GM12801 (cell line): ENCODE data around the gene RBMS1.

Experiments used
- TF ChIP-seq, protein P1 (sequence below): IDR thresholded peaks from one replicate; pipeline ENCODE4 v1.5.1; 2011; ENCODE audit warnings: control low read depth; ENCODE audit not compliant: insufficient read length; ENCODE audit errors: extremely low read depth

Gene RBMS1

DNA sequence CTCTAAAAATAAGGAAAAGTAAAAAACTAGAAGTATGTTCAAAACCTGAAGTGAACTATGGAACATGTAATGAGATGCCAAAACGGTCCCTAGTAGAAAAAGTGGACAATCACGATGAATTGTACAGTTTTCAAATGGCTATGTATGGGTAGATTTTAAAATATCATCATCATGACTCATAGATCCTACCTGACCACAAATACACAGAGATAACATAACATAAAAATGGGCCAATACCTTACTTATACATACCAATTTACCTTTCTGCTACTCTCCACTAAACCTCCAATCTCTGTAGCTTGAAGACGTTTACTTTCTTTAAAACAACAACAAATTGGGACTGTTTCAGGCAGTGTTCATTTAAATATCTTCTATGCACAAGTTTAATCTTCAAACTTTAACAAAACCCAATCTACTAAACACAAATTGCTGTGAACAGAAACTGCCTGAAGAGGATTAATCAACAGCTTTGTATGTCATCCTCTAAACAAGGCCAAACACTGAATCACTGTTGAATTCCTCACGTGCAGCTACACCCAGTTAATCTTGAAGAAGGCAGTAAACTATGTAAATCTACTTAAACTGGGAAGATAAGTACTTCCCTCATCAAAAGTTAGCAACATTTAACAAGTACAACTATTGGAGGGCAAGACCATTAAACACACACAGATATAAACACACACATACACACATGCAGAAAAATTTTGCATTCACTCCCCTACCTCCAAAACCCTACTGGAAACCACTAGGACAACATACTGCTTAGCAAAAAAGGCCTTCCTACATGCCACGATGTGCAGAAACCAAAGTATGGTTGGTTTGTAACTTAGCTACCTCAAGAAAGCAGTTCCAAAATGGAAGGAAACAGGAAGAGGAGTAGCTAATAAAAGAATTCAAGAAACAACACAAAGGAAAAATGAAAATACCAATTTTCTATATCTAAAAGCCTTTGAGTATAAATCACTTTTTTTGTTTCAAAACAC, 90.3 kb downstream of the RBMS1 start:
- TF ChIP-seq, protein P1, sequence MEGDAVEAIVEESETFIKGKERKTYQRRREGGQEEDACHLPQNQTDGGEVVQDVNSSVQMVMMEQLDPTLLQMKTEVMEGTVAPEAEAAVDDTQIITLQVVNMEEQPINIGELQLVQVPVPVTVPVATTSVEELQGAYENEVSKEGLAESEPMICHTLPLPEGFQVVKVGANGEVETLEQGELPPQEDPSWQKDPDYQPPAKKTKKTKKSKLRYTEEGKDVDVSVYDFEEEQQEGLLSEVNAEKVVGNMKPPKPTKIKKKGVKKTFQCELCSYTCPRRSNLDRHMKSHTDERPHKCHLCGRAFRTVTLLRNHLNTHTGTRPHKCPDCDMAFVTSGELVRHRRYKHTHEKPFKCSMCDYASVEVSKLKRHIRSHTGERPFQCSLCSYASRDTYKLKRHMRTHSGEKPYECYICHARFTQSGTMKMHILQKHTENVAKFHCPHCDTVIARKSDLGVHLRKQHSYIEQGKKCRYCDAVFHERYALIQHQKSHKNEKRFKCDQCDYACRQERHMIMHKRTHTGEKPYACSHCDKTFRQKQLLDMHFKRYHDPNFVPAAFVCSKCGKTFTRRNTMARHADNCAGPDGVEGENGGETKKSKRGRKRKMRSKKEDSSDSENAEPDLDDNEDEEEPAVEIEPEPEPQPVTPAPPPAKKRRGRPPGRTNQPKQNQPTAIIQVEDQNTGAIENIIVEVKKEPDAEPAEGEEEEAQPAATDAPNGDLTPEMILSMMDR: no peak

DNA sequence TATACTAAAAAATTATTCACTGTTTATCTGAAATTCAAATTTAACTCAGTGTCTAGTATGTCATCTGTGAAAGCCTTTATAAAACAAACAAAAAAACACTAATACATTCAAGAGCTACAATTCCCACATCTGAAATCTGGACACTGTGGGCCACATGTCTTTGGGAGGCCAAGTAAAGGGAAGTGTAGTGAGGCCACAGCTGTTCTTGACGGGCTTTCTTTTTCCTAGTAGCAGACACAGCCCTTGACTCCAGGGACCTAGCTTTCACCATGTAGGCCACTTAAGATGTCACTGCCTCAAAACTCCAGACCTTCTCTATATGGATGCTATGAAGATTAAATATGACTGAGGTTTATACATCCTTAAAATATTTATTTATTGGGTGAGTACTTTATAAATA, 91.1 kb downstream of the RBMS1 start:
- TF ChIP-seq, protein P1: no peak

DNA sequence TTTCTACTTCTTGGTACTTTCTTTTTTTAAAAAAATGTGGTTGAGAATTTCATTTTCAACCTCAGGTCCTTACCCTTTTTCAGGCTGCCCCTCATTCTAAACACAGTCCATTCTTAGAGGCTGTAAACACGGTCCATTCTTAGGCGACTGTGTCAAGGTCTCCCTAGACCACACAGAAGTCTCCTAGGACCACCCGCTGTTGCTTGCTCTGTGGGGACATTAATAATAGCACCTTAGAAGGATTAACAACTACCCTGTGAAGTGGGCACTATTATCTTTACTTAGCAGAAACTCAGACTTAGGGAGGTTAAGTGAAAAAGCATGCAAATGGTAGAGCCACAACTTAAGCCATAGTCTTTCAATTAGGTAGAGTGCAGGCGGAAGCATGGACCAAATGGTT, 91.7 kb downstream of the RBMS1 start:
- TF ChIP-seq, protein P1: no peak

DNA sequence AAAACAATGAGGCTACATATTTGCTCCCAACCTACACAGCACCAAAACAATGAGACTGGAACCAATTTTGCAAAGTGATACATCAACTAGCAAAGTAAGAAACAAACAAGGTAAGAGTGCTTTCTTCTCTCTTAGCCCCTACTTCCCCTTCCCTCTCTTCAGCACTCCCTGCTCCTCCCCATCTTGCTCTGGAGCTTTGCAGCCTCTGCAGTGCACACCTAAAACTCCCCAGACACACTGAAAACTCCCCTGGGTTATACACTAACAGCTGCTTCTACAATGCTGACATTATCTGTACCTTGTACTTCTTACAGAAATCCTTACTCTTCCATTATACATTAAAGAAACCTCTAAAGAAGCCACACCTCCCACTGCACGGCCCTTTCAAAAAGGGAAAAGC, 93.7 kb downstream of the RBMS1 start:
- TF ChIP-seq, protein P1: no peak

DNA sequence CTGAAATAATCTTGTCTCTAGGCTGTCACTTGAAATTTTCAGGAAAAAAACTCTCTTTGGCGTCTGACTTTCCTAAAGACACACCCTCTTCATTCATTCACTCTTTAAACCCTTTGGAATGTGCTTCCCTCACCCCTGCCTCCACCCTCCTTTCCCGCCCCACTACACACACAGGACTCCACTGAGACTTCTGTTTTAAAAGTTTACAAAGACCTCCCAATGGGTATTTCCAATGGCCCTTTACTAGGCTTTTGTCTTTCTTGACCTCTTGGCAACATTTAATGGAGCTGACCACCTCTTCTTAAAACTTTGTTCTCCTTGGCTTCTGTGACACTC, 96.1 kb downstream of the RBMS1 start:
- TF ChIP-seq, protein P1: no peak

DNA sequence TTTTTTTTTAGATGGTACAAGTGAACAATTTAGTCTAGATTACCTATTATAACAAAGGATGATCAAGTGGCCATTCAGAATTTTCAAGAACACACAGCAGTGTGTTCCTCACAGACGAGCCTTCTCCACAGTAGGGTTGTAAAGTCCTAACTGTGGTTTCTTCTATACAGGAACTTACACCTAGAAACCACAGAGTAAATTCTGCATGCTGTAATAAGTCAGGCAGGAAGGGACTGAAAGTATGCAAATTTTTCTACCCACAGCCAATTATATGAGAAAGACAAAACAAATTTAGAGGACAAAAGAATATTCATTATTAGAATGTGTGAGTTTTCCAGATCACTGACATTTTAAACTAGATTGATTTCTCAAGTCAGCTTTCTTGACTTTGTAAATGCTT, 99.5 kb downstream of the RBMS1 start:
- TF ChIP-seq, protein P1: no peak

DNA sequence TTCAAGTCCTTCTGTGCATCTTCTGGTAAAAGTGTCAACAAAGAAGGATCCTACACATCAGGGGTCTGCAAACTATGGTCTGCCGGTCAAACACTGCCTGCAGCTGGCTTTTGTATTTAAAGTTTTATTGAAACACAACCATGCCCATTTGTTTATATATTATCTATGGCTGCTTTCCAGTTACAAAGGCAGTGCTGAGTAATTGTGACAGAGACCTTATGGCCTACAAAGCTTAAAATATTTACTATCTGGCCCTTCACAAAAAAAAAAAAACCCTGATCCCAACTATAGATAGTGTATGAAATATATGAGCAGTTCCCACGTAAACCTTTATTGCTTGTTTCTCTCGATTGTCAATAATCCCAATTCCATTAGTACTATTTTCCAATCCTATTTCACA, 101.4 kb downstream of the RBMS1 start:
- TF ChIP-seq, protein P1: no peak
